Frontal cortex (tissue), 4 donors: ENCODE measurements around the gene CSNK1D. TPM values are rescaled to one million over a fixed set of nuclear protein-coding genes. Genes with fewer than 3 reads are reported as not detected.

ENCODE experiments used
- DNase-seq, 2 donors: peaks; one replicate each; pipeline ENCODE4 v3.0.0; 2012; ENCODE audit warnings: low spot score in 2 of 2
- FAIRE-seq: peaks from 2 replicates; lab custom pipeline; 2012; peaks lifted over from hg19 to GRCh38; lab: Jason Lieb, UNC
- total RNA-seq: library from RNA; depleted of rRNA; stranded (reverse); fragments of >200 nt; gene quantifications from one replicate; pipeline ENCODE4 v1.2.3, GENCODE V29; 2014
- donor health status: control.
- donor health status: control.
- donor health status: control.

CSNK1D gene
- total RNA-seq, 1 donor from 2014 or later = 22.8 TPM

GRCh38 chr17:82297714-82298537 is 24.4 kb upstream of the CSNK1D start:
- DNase-seq (peak; percentile 70 to 87), FAIRE-seq (no peak)

- peak in 1 of 2 donors; percentile 65 for DNase-seq
- no peak for FAIRE-seq
Observed at GRCh38 chr17:82297280-82297713, 23.8 kb upstream of the CSNK1D start.

- DNase-seq (no peak), FAIRE-seq (no peak)
Observed at GRCh38 chr17:82296511-82297279, 23.2 kb upstream of the CSNK1D start.

GRCh38 chr17:82295472-82295814 is 21.9 kb upstream of the CSNK1D start:
- DNase-seq = no peak
- no peak for FAIRE-seq

GRCh38 chr17:82294064-82294773 is 20.7 kb upstream of the CSNK1D start:
- FAIRE-seq (no peak), DNase-seq (no peak)

GRCh38 chr17:82292251-82293154 is 19.0 kb upstream of the CSNK1D start:
- DNase-seq = peak; percentile 99
- FAIRE-seq = no peak

GRCh38 chr17:82291582-82292250 is 18.2 kb upstream of the CSNK1D start:
- no peak for FAIRE-seq

GRCh38 chr17:82287868-82288801 is 14.6 kb upstream of the CSNK1D start:
- FAIRE-seq (no peak), DNase-seq (no peak)

More at GRCh38 chr17:82291582-82292250, 18.2 kb upstream of the CSNK1D start:
- no peak for DNase-seq

GRCh38 chr17:82287013-82287867 is 13.7 kb upstream of the CSNK1D start:
- DNase-seq (no peak), FAIRE-seq (no peak)

GRCh38 chr17:82285141-82285540 is 11.6 kb upstream of the CSNK1D start:
- DNase-seq (no peak), FAIRE-seq (no peak)

- no peak for FAIRE-seq
- DNase-seq = no peak
Observed at GRCh38 chr17:82283208-82283749, 9.8 kb upstream of the CSNK1D start.

- FAIRE-seq = no peak
- no peak for DNase-seq
Observed at GRCh38 chr17:82282239-82283207, 9.0 kb upstream of the CSNK1D start.

- FAIRE-seq (no peak), DNase-seq (no peak)
Observed at GRCh38 chr17:82281502-82282238, 8.2 kb upstream of the CSNK1D start.

- FAIRE-seq = no peak
- no peak for DNase-seq
Observed at GRCh38 chr17:82281076-82281475, 7.6 kb upstream of the CSNK1D start.

GRCh38 chr17:82280537-82280936 is 7.0 kb upstream of the CSNK1D start:
- DNase-seq = no peak

More at GRCh38 chr17:82280537-82280936, 7.0 kb upstream of the CSNK1D start:
- no peak for FAIRE-seq
